ENCODE data around the gene NEDD4L.

GRCh38 chr18:58228176-58228575 lies 184.2 kb downstream of the NEDD4L start:
- TF ChIP-seq CTCF (optimal IDR thresholded peaks at IDR 0.05 in 1 of 3, IDR thresholded peaks at IDR 0.05 in 1 of 3, conservative IDR thresholded peaks at IDR 0.05 in 1 of 3; ENCODE audit: extremely low read depth in 1 of 3, insufficient read depth in 2 of 3, low read length in 3 of 3) (no peak), EZH2 (IDR thresholded peaks at IDR 0.05; ENCODE audit: low read length) (no peak)

Measured in keratinocyte (primary cell).